ENCODE measurements around the gene RCOR2.

Gene RCOR2

DNA sequence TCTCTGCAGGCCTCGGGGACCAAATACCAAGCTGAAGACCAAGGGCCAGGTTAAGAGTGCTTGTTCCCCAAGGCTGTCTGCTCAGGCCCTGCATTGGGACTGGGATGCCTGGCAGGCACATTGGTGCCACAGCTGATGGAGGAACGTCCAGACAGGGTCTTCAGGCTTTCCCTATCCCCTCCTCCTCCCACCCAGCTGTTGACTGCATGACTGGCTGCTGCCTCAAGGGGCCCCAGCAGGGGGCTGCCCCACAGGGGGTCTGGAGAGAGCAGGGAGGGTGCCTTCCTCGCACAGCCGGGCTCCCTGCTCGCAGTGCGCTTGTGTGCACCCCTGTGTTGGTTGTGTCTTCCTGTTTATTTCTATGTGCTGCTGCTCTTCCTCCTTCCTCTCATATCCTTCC lies 9.9 kb downstream of the RCOR2 start:
- no peak for DNase-seq

DNA sequence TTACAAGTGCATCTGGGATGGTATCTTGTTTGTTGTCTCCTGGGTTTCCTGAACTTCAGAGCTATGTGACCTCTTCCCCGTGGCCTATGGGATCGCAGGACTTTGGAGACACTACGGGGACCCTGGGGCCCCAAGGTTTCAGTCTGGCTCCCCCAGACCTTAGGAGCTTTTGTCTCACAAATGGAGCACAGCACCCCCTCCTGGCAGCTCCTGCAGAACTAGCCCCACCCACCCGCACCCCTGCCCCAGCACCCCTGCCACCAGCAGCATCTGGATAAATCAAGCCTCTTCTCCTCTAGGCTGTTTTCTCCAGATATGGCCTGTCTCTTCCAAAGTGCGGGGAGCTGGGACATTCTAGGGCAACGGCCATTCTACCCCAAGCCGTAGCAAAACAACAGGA lies 10.4 kb downstream of the RCOR2 start:
- no peak for DNase-seq

DNA sequence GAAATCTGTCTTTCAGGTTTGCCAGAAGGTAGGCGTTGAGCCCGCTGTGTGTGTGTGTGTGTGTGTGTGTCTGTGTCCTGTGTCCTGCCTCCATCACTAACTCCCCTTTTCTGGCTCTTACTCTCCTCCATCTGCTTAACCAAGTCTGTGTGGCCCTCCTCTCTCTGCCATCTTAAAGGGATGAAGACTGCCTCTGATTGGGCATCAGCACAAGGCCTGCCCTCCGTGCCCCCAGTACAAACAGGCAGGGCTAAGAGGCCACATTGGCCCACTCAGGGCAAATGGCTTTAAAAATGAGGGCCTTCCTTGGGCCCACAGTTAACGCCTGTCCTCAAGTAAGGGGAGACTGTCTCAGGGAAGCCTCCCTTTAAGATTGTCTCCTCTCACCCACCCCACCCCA lies 10.9 kb downstream of the RCOR2 start:
- no peak for DNase-seq

DNA sequence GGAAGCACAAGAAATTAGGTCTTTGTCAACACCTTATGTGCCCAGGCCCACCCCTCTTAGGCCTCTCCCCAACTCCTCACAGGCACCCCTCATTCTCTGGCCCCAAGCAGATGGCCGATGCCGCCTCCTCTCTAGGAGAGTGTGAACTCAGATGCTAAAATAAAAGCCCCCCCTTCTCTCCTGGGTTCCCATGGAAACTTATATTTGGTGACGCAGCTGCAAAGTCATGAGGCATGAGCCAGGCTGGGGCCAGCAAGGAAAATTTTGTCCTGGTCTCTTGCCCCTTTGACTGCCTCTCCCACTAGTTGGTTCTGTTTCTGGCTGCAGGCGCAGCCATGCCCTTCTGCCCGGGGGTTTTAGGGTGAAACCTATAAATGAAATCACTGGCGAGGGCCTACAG lies 11.8 kb downstream of the RCOR2 start:
- no peak for DNase-seq

DNA sequence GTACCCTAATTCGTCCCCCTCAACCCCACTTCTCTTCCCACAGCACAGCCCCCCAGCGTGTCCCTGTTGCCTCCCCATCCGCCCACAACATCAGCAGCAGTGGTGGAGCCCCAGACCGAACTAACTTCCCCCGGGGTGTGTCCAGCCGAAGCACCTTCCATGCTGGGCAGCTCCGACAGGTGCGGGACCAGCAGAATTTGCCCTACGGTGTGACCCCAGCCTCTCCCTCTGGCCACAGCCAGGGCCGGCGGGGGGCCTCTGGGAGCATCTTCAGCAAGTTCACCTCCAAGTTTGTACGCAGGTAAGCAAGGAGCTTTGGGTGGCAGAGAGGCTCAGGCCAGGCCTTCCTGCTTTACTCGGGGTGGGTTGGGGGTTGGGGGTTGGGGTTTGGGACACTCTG lies 12.2 kb downstream of the RCOR2 start:
- no peak for DNase-seq

DNA sequence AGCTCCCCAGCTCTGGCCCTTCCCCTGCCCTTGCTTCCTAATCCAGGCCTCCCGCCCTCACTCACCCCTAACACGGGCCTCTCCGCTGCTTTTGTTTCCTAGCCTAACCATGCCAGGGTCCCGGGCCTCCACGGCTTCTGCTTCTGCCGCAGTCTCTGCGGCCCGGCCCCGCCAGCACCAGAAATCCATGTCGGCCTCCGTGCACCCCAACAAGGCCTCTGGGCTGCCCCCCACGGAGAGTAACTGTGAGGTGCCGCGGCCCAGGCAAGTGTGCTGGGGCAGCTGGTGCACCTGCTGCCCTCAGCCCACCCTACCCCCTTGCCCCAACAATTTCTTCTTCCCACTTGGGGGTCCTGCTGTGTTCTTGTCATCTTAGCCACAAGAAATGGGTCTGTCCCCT lies 13.1 kb downstream of the RCOR2 start:
- no peak for DNase-seq

DNA sequence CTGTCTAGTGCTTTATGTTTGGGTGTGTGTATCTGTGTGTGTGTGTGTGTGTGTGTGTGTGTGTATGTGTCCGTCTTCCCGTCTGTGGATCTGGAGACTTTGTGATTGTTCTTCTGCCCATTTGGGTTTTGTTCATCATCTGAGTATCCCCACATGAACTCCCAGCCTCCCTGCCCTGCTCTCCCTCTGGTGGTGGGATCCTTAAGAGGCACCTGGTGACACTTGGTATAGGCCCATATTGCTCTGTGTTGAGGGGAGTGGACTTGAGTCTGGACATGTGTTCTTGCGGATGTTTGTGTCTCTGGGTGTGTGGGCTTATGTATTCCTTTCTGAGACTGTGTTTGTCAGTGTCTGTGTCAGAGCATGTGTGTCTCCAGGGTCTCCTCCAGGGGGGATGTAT lies 15.3 kb downstream of the RCOR2 start:
- no peak for DNase-seq

DNA sequence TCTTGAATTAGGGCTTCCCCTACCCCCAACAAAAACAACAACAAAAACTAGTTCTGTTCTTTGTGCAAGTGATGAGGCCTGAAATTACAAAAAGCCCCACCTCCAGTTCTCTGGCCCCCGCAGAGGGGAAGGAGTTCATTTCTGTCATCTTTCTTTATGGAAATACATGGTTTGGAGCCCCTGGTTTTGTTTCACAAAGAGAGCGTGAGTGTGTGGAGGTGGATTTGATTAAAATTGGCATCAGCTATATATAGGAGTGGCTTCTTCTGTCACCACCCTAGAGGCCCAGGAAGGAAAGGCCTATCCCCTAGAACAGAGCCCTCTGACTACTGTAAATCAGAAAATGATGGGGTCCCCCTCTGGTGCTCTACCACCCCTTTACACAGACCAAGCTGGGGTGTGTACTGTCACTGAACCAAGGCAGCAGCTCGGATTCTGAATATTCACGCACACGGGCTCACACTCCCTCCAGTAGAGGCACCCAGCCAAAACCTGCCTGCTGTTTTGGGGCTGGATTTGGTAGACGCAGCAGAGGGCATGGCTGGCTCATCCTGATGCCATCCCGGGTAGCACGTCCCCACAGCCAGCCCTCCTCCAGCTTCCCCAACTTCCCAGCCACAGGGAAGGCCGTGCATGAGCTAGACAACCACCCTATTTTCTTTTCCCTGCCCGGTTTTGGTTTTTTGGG lies 19.4 kb downstream of the RCOR2 start:
- DNase-seq, result no peak

DNA sequence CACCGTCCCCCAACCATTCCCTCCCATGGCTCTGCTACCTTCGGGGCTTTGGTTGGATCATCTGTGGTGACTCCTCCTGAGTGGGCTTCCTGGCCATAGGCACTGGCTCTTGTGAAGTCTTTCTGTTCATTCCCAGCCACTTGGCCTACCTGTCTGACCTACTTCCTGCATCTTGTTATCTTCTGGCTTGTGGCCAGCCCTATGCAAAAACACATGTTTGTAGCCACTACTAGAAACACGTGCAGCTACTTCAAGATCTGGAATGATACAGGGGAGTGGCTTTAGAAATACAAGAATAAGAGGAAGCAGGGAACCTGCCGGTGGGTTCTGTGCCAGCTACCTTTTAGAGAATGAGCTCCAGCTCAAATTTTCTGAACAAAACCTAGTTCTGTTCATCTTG lies 20.9 kb downstream of the RCOR2 start:
- no peak for DNase-seq

DNA sequence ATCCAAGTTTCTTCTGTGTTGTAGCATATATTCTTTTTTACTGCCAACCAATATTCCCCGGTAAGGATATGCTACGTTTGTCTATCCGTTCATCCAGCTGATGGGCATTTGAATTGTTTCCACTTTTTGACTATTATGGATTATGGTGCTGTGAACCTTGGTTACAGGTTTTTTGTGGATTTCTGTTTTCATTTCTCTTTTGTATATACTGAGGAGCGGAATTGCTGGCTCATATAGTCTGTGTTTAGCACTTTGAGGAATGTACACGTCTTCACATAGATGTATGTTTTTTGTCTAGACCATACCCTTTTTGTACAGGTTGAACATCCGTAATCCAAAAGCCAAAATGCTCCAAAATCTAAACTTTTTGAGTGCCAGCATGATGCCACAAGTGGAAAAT lies 23.6 kb downstream of the RCOR2 start:
- DNase-seq, result no peak

DNA sequence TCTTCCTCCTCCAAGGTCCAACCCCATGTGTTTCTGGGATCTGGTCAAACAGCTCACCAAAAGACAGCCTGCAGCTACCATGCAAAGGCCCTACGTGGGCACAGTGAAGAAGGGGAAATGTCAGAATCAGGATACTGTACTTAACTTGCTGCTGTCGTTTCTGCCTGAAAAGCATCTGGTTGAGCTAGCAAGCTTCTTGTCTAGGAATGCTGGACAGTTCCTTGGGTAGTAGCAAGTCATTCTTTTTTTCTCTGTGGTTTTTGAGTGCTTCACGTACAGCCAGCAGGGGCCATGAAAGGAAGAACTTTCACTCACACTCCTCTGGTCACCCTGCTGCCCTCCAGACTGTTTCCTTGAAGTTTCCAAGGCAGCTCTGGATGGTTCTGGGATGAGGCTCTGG lies 24.7 kb downstream of the RCOR2 start:
- peak; percentile 35 for DNase-seq

DNA sequence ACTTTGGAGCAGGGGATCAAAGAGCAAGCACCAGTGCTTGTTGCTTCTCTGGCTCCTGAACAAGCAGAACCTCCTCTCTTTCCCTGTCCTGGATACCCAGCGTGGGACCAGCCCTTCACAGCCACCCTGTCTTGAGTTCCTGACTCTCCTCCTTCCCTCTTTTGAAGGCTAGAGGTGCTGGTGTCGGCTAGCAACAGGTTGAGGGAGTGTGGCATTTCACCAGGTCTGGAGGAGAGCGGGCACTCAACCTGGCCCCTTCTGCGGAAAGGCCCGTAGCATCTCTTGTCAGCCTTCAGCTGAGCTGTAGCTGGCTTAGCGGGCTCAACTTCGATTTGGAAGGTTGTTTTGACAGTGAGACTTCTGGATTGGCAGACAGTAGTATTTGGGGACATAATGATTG lies 26.6 kb downstream of the RCOR2 start:
- no peak for DNase-seq

DNA sequence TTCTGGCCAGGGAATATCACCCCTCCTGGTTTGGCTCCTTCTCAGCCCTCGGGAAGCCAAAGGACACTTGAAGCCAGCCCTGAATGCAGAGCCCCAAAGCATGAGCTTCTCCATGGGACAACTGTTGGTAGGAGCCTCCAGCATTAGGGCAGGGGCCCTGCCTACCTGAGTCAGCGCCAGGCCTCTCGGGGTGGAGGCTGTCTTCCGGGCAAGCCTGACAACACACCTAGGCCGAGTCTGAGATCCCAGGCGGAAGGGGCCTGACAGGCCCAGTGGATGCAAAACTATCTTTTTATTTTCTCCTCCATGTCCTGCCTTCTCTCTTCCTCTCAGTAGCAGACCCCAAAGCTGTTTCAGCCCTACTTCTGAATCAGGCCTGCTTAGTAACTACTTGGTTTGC lies 27.6 kb downstream of the RCOR2 start:
- DNase-seq, result no peak

DNA sequence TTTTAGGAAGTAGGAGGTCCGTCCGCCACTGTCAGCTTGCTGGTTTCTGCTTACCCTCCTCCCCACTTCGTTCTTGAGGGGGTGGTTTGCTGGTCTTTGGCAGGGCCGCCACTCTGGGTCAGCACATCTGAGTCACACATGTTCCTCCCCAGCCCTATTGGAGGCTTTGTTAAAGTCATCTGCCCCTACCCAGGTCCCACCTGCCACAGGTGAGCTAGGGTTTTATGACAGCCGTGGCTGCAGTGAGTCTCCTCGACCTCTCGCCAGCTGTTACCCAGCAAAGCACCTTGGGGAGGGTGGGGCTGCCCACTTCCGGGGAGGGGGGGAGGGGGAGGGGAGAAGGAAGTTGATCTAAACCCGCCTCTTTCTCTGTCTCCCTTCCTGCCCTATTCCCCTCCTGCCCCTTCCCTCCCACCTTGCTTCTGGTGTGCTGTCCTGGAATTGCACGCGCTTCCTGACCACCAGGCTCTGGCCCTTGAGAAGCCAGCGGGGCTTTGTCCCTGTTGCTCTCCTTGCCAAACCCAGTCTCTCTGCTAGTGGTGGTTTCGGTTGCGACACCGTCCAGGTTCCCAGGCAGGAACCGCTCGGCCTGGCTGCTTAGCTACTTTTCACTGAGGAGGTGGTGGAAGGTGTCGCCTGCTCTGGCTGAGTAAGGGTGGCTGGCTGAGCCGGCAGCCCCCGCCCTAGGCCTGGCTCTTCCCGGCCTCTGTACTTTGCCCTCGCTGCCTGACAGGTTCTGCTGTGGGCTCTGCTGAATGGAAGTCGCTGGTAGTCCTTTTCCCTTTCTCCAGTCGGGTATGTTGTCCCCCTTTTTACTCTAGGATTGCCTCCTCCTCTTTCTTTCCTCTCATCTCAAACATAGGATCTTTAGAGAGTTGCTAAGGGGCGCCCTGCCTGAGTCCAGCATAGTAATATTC lies 28.5 kb downstream of the RCOR2 start:
- DNase-seq, result peak; percentile 50

DNA sequence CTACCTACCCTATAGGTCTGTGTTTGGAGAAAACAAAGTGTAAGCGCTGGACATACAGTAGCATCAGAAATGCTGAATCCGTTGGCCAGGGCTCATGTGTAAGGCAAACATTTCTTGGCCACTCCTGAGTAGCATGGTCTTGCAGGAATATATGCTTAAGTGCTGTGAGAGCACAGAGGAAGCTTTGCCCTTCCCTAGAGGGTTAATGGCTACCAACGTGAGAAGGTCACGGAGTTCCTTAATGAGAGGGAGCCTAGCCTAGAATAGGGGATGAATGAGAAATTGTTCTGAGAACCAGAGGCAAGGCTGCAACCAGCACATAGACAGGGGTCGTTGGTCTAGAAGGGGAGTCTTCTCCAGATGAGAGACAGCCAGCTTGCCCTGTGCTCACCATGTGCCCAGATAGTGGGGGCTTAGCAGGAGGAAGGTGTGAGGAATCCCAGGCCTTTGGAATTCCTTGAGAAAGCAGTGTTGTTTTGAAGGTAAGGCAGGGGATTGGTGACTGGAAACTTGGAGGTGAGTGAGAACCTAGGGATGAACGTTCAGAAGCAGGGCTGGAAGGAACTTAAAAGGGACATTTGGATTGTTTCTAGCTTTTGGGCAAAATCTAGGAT lies 29.5 kb downstream of the RCOR2 start:
- DNase-seq, result no peak

DNA sequence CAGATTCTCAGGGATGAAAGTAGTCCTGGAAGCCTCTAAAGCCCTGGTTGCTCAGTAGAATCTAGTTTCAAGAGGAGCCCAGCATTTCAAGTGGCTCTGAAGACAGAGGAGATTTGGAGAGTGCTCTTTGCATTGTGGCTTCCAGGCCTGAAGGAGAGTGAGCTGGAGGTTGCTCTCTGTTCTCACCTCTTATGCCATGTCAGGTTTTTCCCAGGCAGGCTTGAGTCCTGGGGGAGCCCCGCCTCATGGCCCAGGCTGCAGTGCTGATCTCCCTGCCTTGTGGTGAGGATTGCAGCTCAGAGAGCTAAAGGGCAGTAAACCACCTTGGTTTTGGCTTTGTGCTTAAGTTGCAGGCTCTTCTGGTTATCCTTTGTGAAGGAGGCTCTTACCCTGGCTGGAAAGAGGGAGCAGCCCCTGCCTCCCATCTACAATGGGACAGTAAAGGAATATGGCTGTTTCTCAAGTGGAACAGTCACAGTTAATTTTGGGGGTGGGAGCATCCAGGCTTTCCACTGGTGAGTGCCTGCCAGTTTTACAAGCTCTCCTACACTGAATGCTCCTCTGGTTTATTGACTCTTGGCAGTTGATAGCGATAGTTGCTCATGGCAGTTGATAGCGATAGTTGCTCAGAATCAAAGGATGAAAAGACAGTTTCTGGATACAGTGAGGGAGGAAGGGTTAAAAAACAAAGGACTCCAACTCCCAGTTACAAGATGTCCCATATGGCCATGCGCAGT lies 32.6 kb downstream of the RCOR2 start:
- no peak for DNase-seq

DNA sequence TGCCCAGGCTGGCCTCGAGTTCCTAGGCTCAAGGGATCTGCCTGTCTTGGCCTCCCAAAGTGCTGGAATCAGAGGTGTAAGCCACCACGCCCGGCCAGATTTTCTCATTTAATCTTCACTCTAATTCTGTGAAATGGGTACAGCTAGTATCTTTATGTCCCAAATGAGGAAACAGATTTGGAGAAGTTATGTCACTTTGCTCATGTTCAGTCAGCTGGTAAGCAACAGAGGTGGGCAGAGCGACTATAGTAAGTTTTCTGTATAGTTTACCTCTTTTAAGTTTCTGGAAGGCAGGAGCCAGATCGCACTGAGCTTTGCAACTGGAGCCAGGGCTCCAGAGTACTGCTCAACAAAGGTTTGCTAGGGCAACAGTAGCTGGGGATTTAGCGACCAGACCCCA lies 33.2 kb downstream of the RCOR2 start:
- no peak for DNase-seq

DNA sequence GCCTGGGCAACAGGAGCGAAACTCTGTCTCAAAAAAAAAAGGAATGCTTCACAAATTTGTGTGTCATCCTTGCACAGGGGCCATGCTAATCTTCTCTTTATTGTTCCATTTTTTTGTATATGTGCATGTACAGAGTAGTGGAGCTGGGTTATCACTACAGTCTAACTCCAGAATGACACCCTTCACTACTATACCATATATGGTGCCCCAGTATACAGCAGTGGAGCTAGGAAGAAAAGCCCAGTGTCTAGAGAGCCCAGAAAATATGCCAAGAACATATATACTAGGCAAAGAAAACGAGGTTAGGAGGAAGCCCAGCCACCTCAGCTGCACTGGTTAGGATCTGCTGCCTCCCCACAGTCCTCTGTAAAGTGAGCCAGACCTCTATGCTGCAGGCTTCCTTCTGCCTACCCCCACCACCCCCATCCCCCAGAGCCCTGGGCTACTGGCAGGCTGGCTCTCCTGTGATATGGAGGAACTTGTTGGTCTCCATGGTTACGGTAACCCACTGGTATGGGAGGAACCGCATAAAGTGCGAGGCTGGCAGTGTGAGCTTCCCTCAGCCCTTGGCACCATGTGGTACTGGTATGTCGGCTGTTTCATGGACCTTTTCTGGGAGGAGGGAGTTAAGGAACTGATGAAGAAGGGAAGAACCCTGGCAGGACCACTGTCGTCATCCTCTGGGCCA lies 34.3 kb downstream of the RCOR2 start:
- DNase-seq, result no peak

DNA sequence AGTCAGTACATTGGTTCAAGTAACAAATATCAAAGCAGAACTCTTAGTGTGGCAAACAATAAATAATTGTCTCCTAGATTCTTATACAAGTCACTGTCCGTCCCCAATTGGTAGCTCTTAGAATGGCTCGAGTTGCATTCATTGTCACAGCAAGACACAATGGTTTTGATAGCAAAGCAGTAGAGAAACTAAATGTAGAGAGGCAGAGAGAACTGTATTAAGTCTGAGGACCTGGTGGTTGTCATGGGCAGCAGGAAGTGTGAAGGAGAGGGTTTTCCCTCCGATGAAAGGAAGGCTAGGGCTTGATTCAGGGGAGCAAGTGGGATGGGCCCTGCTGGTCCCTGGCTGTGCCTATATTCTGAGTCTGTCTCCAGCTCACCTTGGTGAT lies 36.6 kb downstream of the RCOR2 start:
- DNase-seq, result no peak

DNA sequence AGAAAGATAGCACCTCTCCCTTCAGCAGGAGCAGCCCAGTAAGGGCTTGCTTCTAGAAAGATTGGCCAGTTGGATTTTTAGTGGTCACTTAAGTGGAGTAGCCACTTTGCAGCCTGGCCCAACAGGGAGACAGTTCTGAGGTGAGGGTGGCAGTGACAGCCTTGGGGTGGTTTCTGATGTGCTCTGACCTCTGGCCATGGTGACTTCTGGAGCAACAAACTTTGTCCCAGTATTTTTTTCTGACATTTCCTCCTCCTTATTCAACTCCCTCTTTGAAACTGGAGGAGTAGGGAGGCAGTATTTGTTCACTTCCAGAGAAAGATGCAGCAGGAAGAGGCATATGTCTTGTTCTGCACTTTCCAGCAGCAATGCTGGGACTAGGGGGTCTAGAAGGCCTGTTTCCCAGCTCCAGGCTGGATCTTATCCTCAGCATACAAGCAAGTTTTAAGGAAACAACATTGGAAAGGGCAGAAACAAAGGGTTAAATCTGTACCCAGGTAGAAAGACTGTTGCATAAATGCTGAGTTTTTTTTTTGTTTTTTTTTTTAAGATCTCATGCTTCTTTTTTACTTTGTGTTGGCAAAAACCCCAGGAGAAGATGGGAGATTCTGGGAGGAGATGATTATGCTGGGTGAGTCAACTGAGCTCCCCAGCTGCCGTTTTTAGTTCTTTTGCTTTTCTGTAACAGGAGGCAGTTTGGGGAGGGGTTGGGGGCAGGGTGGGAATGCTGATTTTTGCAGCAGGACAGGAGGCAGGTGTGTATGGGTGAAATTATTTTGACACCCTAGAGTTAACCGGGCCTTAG lies 37.2 kb downstream of the RCOR2 start:
- DNase-seq, result peak; percentile 65

DNA sequence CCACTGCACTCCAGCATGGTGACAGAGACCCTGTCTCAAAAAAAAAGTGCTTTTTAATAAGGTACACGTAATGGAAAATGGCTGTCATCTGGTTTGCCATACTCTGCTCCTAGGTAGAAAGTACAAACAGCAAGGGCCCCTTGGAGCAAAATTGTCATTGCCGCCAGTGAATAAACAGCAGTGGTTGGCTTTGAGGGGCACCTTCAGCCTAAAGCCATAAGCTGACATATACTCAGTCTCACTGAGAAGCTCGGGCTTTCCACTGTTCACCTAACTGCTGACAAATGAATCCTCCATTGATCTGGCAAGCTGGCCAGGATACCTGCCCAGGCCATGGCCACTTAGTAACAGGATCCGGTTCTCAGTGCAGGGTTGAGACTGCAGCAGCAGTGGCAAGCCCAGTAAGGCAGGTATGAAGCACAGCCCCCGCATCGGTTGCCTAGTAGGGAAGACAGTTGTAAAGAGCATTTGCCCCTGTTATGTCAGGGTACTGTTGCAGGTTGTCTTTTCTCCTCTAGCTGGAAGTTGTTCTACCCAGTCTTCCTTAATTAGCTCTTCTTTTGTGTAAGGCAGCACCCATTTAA lies 39.2 kb downstream of the RCOR2 start:
- DNase-seq, result no peak

All from fibroblast of skin of abdomen (primary cell).